Suprapubic skin (tissue), 3 donors: Measurements from ENCODE around the gene L3HYPDH.

Experiments used
- EP300 ChIP-seq: sonication (generic); formaldehyde crosslinking; IDR thresholded peaks from one replicate; pipeline ENCODE4 v1.6.1; 2017; ENCODE audit warnings: antibody characterized with exemption
- POLR2A ChIP-seq, 2 donors: fragments of 450-650 bp; IDR thresholded peaks; one replicate each; pipeline ENCODE4 v1.6.1; 2017; ENCODE audit warnings: antibody characterized with exemption in 2 of 2, mild to moderate bottlenecking in 2 of 2, moderate library complexity in 2 of 2
- TF ChIP-seq, protein P1 (sequence below), 2 donors: fragments of 200-600 bp in 1 of 2; fragments of 450-650 bp in 1 of 2; sonication (generic) in 1 of 2; IDR thresholded peaks; one replicate each; pipeline ENCODE4 v1.5.1; 2016 to 2019; ENCODE audit warnings: antibody characterized with exemption in 2 of 2, mild to moderate bottlenecking in 1 of 2, moderate library complexity in 1 of 2

DNA sequence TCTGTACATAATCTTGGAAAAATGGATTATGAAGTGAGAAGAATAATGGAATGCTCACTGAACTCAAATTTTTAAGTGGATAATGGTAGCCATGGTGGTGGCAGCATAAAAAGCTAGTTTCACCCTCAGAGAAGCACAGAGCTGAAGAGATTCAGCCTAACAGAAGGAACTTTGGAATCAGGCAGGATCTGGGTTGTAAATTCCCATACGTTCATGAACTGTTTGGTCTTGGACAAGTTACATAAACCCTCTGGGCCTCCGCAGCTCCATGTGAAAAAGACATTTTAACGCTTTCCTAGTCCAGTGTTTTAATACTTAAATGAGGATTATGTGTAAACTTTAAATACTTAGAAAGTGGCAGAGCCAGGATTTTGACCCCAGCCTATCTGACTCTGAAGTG is 26.8 kb upstream of the L3HYPDH start:
- TF ChIP-seq, protein P1, sequence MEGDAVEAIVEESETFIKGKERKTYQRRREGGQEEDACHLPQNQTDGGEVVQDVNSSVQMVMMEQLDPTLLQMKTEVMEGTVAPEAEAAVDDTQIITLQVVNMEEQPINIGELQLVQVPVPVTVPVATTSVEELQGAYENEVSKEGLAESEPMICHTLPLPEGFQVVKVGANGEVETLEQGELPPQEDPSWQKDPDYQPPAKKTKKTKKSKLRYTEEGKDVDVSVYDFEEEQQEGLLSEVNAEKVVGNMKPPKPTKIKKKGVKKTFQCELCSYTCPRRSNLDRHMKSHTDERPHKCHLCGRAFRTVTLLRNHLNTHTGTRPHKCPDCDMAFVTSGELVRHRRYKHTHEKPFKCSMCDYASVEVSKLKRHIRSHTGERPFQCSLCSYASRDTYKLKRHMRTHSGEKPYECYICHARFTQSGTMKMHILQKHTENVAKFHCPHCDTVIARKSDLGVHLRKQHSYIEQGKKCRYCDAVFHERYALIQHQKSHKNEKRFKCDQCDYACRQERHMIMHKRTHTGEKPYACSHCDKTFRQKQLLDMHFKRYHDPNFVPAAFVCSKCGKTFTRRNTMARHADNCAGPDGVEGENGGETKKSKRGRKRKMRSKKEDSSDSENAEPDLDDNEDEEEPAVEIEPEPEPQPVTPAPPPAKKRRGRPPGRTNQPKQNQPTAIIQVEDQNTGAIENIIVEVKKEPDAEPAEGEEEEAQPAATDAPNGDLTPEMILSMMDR (IDR thresholded peaks at IDR 0.05): no peak
- TF ChIP-seq EP300 (no peak), POLR2A (IDR thresholded peaks at IDR 0.05) (no peak)
